Trophoblast cell (in vitro differentiated cells and primary cell): ENCODE results near the gene DDT.
"Not testable (repeated sequence)": the region's sequence is repeated elsewhere in the genome, so short reads cannot be mapped to it uniquely, and the experiment has no call there.

Source experiments
- DNase-seq, 2 donors: peaks; one replicate each; pipeline ENCODE4 v3.0.0-alpha.2; 2016
- H2AFZ ChIP-seq: 2 replicates; pipeline ENCODE4 v1.6.1; 2013; ENCODE audit warnings: low read length, moderate library complexity, mild to moderate bottlenecking; ENCODE audit not compliant: insufficient read depth, poor library complexity
- H2AK5ac ChIP-seq: 2 replicates; pipeline ENCODE4 v1.6.1; 2013; ENCODE audit warnings: mild to moderate bottlenecking, low read length
- H2BK120ac ChIP-seq: 2 replicates; pipeline ENCODE4 v1.6.1; 2013; ENCODE audit warnings: low read length, mild to moderate bottlenecking, moderate library complexity; ENCODE audit not compliant: insufficient read depth, poor library complexity
- H2BK12ac ChIP-seq: 2 replicates; pipeline ENCODE4 v1.6.1; 2013; ENCODE audit warnings: mild to moderate bottlenecking, low read length, moderate library complexity
- H2BK5ac ChIP-seq: 2 replicates; pipeline ENCODE4 v1.6.1; 2013; ENCODE audit warnings: low read length, low read depth, moderate library complexity, mild to moderate bottlenecking; ENCODE audit not compliant: poor library complexity
- H3K14ac ChIP-seq: 2 replicates; pipeline ENCODE4 v1.6.1; 2013; ENCODE audit warnings: mild to moderate bottlenecking, low read length
- H3K18ac ChIP-seq: 2 replicates; pipeline ENCODE4 v1.6.1; 2013; ENCODE audit warnings: mild to moderate bottlenecking, low read length
- H3K23ac ChIP-seq: 2 replicates; pipeline ENCODE4 v1.6.1; 2013; ENCODE audit warnings: low read length
- H3K27ac ChIP-seq: 2 replicates; pipeline ENCODE4 v1.5.1; 2013; ENCODE audit warnings: low read depth, mild to moderate bottlenecking, inconsistent platforms, low read length, moderate library complexity
- H3K27me3 ChIP-seq: 2 replicates; pipeline ENCODE4 v1.6.1; 2013; ENCODE audit warnings: inconsistent platforms, mild to moderate bottlenecking, low read length, moderate library complexity; ENCODE audit not compliant: insufficient read depth
- H3K36me3 ChIP-seq, 2 experiments: 1 replicate in 1 of 2; 2 replicates in 1 of 2; pipeline ENCODE4 v1.6.1; 2013; ENCODE audit warnings: low read length in 2 of 2, mild to moderate bottlenecking in 2 of 2, moderate library complexity in 1 of 2; ENCODE audit not compliant: insufficient read depth in 2 of 2, control insufficient read depth in 1 of 2
- H3K4ac ChIP-seq: 2 replicates; pipeline ENCODE4 v1.6.1; 2013; ENCODE audit warnings: low read depth, mild to moderate bottlenecking, low read length, moderate library complexity
- H3K4me1 ChIP-seq, 2 experiments: 1 replicate in 1 of 2; 2 replicates in 1 of 2; pipeline ENCODE4 v1.6.1; 2013; ENCODE audit warnings: low read length in 2 of 2, mild to moderate bottlenecking in 2 of 2, moderate library complexity in 1 of 2; ENCODE audit not compliant: insufficient read depth in 2 of 2, control insufficient read depth in 1 of 2
- H3K4me2 ChIP-seq: 2 replicates; pipeline ENCODE4 v1.6.1; 2013; ENCODE audit warnings: inconsistent platforms, mild to moderate bottlenecking, low read length, moderate library complexity
- H3K4me3 ChIP-seq: 2 replicates; pipeline ENCODE4 v1.5.1; 2013; ENCODE audit warnings: mild to moderate bottlenecking, low read depth, low read length, inconsistent platforms
- H3K79me1 ChIP-seq: one replicate; pipeline ENCODE4 v1.6.1; 2013; ENCODE audit warnings: low read length
- H3K79me2 ChIP-seq: 2 replicates; pipeline ENCODE4 v1.6.1; 2013; ENCODE audit warnings: low read length, mild to moderate bottlenecking; ENCODE audit not compliant: control insufficient read depth, insufficient read depth, poor library complexity
- H3K9ac ChIP-seq: 2 replicates; pipeline ENCODE4 v1.6.1; 2013; ENCODE audit warnings: mild to moderate bottlenecking, low read length
- H3K9me3 ChIP-seq: 2 replicates; pipeline ENCODE4 v1.6.1; 2013; ENCODE audit warnings: low read depth, mild to moderate bottlenecking, control low read depth, inconsistent platforms, low read length; ENCODE audit not compliant: insufficient read depth
- H4K12ac ChIP-seq: 2 replicates; pipeline ENCODE4 v1.6.1; 2013; ENCODE audit warnings: low read depth, mild to moderate bottlenecking, low read length, moderate library complexity
- H4K8ac ChIP-seq: 2 replicates; pipeline ENCODE4 v1.6.1; 2013; ENCODE audit warnings: low read depth, mild to moderate bottlenecking, low read length, moderate library complexity
- H4K91ac ChIP-seq: one replicate; pipeline ENCODE4 v1.6.1; 2013; ENCODE audit warnings: low read depth, mild to moderate bottlenecking, low read length, moderate library complexity
- WGBS: extraction: QIAGEN DNeasy Blood & Tissue Kit; methylation state at CpG from one replicate; pipeline ENCODE4 v1.1.7; 2013; ENCODE audit warnings: missing lambda C conversion rate; ENCODE audit not compliant: insufficient read length, insufficient coverage; ENCODE audit errors: extremely low coverage; 5-methylcytosine and 5-hydroxymethylcytosine counted together

DDT gene

DNA sequence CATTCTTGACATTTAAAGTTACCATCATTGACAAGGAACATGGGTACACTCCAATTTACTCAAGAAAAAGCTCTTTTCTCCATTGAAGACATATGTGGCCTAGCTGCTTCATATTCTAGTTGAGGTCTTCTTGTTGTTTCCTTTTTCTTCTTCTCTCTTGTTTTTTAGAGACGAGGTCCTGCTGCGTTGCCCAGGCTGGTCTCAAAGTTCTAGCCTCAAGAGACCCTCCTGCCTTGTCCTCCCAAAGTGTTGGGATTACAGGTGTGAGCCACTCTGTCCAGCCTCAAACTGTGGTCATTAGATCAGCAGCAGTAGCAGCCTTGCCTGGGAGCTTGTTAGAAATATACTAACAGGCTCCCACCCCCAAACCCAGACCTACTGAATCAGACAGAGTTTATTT, 18.8 kb upstream of the DDT start:
- H2BK12ac ChIP-seq, H3K14ac ChIP-seq, H3K79me2 ChIP-seq, H3K4ac ChIP-seq, H3K27ac ChIP-seq, H4K8ac ChIP-seq, H3K9ac ChIP-seq, H2BK5ac ChIP-seq, H3K9me3 ChIP-seq, H3K4me2 ChIP-seq, H2AK5ac ChIP-seq, H3K36me3 ChIP-seq, H2BK120ac ChIP-seq, H3K18ac ChIP-seq, H3K79me1 ChIP-seq, H3K27me3 ChIP-seq, H4K91ac ChIP-seq, DNase-seq, H4K12ac ChIP-seq, H2AFZ ChIP-seq, H3K23ac ChIP-seq, H3K4me3 ChIP-seq, H3K4me1 ChIP-seq: not testable (repeated sequence)
- no CpG with 5 or more reads among the region's 2 CpGs for WGBS

DNA sequence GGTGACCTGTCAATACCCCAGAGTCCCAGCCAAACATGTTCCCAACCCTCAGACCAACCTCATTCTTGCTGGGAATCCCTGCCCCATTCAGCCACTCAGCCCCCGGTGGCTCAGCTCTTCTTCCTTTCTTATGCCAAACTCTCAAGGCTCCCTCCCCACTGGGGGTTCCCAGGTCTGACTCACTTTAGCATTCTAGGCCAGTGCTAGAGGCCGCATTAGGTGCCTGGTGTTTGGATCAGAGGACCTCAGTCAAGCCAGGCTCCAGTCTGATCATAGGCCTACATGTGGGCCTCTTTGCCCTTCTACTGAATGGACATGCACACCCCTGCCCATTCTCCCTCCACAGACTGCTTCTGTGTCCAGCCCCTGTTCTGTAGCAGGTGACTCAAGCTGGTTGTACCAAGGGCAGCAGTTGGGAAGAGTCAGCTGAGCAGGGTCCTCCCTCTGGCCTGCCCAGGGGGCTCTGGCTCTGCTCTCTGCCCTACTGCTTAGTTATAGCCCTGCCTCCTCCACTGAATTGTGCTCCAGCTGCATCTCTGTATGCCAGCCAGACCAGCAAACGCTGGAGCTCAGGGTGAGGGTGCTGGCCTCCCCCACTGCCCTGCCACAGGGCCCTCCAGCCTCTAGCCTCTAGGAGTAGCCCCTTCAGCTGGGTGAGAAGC, 15.5 kb upstream of the DDT start:
- not testable (repeated sequence) for H3K9ac ChIP-seq, H3K4ac ChIP-seq, H3K79me1 ChIP-seq, H2BK120ac ChIP-seq, H3K36me3 ChIP-seq, H2AK5ac ChIP-seq, H2AFZ ChIP-seq, H4K12ac ChIP-seq, H3K4me1 ChIP-seq, H3K14ac ChIP-seq, H2BK5ac ChIP-seq, H4K91ac ChIP-seq, DNase-seq, H3K27ac ChIP-seq, H4K8ac ChIP-seq, H3K79me2 ChIP-seq, H3K9me3 ChIP-seq, H2BK12ac ChIP-seq, H3K27me3 ChIP-seq, H3K4me3 ChIP-seq, H3K4me2 ChIP-seq, H3K23ac ChIP-seq, H3K18ac ChIP-seq
- no CpG with 5 or more reads among the region's 3 CpGs for WGBS

DNA sequence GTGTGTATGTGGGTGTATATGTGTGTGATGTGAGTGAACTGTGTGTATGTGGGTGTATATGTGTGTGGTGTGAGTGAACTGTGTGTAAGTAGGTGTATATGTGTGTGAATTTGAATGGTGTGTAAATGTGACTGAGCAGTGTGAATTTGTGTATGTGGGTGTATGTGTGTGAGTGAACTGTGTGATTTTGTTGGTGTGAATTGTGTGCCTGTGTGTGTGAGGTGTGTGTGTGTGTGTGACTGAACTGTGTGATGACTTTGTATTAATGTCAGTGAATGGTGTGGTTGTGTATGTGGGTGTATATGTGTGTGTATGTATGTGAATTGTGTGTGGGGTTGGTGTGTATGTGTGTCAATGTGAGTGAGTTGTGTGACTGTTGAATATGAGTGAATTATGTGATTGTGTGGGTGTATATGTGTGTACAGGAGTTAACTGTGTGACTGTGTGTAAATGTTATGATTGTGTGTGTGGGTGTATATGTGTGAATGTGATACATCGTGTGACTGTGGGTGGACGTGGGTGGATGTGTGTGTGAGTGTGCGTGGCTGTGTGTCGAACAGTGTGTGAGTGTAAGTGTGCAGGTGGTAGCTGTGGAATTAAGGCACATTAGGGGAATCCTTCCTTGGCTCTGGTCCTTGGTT, 12.4 kb upstream of the DDT start:
- not testable (repeated sequence) for H4K91ac ChIP-seq, H2BK5ac ChIP-seq

DNA sequence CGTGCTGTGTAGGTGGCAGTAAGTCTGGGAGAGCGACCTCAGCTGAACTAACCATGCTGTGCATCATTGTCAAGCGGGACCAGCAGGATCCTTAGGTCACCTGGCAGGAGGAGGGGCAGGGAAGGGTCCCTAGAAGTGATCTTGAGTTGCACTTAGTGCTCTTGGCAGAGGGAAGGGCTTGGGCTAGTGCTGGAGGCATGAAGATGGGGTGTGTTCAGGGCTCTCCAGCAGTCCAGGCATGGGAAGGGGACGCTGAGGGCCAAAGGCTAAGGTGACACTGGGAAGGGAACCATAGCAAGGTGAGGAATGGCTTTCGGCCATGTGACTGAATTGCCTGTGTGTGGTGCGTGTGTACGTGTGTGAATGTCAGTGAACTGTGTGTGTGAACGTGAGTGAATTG, 11.8 kb upstream of the DDT start:
- not testable (repeated sequence) for H3K27ac ChIP-seq, H2AK5ac ChIP-seq, H2BK120ac ChIP-seq

More for the DNA sequence above, 12.4 kb upstream of the DDT start:
- WGBS: no CpG with 5 or more reads among the region's 4 CpGs
- H3K4ac ChIP-seq, H3K4me1 ChIP-seq, H2AK5ac ChIP-seq, DNase-seq, H3K4me3 ChIP-seq, H2BK120ac ChIP-seq, H2AFZ ChIP-seq, H4K8ac ChIP-seq, H3K4me2 ChIP-seq, H3K79me2 ChIP-seq, H3K27ac ChIP-seq, H3K27me3 ChIP-seq, H3K36me3 ChIP-seq, H2BK12ac ChIP-seq, H3K79me1 ChIP-seq, H3K18ac ChIP-seq, H3K9ac ChIP-seq, H3K23ac ChIP-seq, H3K14ac ChIP-seq, H3K9me3 ChIP-seq, H4K12ac ChIP-seq: not testable (repeated sequence)

More for the DNA sequence above, 11.8 kb upstream of the DDT start:
- not testable (repeated sequence) for H4K91ac ChIP-seq, H3K79me2 ChIP-seq, H4K8ac ChIP-seq, H3K4me2 ChIP-seq, H3K4me1 ChIP-seq, H3K27me3 ChIP-seq, H3K36me3 ChIP-seq, H3K4me3 ChIP-seq, H2AFZ ChIP-seq, H3K9ac ChIP-seq, DNase-seq, H3K14ac ChIP-seq, H4K12ac ChIP-seq, H2BK12ac ChIP-seq, H3K79me1 ChIP-seq, H3K9me3 ChIP-seq, H2BK5ac ChIP-seq, H3K18ac ChIP-seq, H3K23ac ChIP-seq, H3K4ac ChIP-seq
- no CpG with 5 or more reads among the region's 8 CpGs for WGBS
